Vagina (tissue), 2 donors: ENCODE data around the gene GCDH.
"Not testable (repeated sequence)": the region's sequence is repeated elsewhere in the genome, so short reads cannot be mapped to it uniquely, and the experiment has no call there.

ENCODE experiments used
- POLR2A ChIP-seq, 2 donors: fragments of 450-650 bp; IDR thresholded peaks; one replicate each; pipeline ENCODE4 v1.6.1; 2017; ENCODE audit warnings: antibody characterized with exemption in 2 of 2, mild to moderate bottlenecking in 2 of 2, moderate library complexity in 2 of 2
- TF ChIP-seq, protein P1 (sequence below), 3 experiments: fragments of 450-650 bp in 2 of 3; fragments of 200-600 bp in 1 of 3; sonication (generic) in 1 of 3; IDR thresholded peaks; one replicate each; pipeline ENCODE4 v1.5.1; 2017 to 2019; ENCODE audit warnings: antibody characterized with exemption in 3 of 3, mild to moderate bottlenecking in 2 of 3, moderate library complexity in 2 of 3

DNA sequence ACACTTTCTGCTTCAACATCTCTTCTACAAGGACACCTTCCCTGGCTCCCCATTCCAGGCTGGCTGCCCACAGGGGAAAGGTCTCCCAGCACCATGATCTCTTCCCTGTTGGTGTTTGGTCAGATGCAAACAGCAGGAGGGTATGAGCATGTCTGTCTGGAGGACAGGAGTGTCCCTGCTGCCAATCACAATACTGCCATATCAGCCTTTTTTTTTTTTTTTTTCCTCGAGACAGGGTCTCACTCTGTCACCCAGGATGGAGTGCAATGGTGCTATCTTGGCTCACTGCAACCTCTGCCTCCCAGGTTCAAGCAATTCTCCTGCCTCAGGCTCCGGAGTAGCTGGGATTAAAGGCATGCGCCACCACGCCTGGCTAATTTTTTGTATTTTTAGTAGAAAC lies 24.9 kb downstream of the GCDH start:
- TF ChIP-seq, protein P1, sequence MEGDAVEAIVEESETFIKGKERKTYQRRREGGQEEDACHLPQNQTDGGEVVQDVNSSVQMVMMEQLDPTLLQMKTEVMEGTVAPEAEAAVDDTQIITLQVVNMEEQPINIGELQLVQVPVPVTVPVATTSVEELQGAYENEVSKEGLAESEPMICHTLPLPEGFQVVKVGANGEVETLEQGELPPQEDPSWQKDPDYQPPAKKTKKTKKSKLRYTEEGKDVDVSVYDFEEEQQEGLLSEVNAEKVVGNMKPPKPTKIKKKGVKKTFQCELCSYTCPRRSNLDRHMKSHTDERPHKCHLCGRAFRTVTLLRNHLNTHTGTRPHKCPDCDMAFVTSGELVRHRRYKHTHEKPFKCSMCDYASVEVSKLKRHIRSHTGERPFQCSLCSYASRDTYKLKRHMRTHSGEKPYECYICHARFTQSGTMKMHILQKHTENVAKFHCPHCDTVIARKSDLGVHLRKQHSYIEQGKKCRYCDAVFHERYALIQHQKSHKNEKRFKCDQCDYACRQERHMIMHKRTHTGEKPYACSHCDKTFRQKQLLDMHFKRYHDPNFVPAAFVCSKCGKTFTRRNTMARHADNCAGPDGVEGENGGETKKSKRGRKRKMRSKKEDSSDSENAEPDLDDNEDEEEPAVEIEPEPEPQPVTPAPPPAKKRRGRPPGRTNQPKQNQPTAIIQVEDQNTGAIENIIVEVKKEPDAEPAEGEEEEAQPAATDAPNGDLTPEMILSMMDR (IDR thresholded peaks at IDR 0.05): not testable (repeated sequence)
- TF ChIP-seq POLR2A (IDR thresholded peaks at IDR 0.05): not testable (repeated sequence)
